Posterior vena cava (tissue), 2 donors: Measurements from ENCODE around the gene RAB6D. TPM values are rescaled to one million over a fixed set of nuclear protein-coding genes. Genes with fewer than 3 reads are reported as not detected.
A peak's percentile ranks its signal among the peaks of the same experiment; 100 is the strongest.
"Not testable (repeated sequence)": the region's sequence is repeated elsewhere in the genome, so short reads cannot be mapped to it uniquely, and the experiment has no call there.

Source experiments
- DNase-seq: peaks from one replicate; pipeline ENCODE4 v3.0.0-alpha.2; 2020; ENCODE audit warnings: low spot score
- intact Hi-C, 2 donors: fragments of 100-400 bp; cut with DNase I; formaldehyde crosslinking; loops; one replicate each; pipeline versions ENCODE4 v1.14.1 to v1.14.2; 2022 to 2023
- long read RNA-seq, 2 donors: library from polyadenylated mRNA; unstranded; transcript quantifications; one replicate each; pipeline ENCODE4 v2.0.0, GENCODE V29; 2020 to 2021
- total RNA-seq, 2 donors: library from RNA; stranded (reverse); fragmentation: NEBNext Ultra II Directional; extraction: Animal tissue kit (Norgen Biotek cat#: 25700); gene quantifications; one replicate each; pipeline ENCODE4 v1.2.1, GENCODE V29; 2021
- donor health status: DM: yes; HTN: yes; CAD: no.
- donor health status: DM: yes; HTN: yes; CAD: no.

Gene RAB6D
- total RNA-seq, result under 1 TPM in 1 of 2 donors, not detected in 1; 0.19 TPM
- long read RNA-seq, donor 1, result 0 reads
- long read RNA-seq, donor 2, result 0 reads

DNA sequence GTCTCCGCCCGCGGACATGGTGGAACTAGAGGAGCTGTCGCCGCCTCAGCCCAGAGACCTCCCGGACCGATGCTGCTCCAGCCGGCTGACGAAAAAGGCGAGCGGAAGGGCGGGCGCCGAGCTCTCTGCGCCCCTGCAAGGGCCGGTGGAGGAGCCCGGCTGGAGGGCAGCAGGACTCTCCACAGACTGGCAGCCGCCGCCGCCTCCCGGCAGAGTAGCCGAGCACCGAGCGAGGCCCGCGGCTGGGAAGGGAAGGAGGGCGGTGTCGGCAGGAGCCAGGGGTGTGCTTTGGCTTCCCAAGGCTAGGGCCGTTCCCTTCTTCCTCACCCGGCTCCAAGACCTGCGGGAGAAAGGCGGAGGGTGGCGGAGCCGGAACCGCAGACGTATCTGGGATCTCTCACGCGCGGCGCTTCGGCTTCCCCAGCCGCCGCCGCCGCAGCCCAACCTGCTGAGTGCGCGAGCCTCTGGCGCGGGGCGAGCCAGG is at the start of gene RAB6D:
Gene RAB6D (minus strand): TSS at position 466 of the 484 bp plus-strand sequence. CDS start 448 bp downstream, at position 18.
- intact Hi-C loops, result not testable (repeated sequence)
- DNase-seq, result peak; percentile 52

DNA sequence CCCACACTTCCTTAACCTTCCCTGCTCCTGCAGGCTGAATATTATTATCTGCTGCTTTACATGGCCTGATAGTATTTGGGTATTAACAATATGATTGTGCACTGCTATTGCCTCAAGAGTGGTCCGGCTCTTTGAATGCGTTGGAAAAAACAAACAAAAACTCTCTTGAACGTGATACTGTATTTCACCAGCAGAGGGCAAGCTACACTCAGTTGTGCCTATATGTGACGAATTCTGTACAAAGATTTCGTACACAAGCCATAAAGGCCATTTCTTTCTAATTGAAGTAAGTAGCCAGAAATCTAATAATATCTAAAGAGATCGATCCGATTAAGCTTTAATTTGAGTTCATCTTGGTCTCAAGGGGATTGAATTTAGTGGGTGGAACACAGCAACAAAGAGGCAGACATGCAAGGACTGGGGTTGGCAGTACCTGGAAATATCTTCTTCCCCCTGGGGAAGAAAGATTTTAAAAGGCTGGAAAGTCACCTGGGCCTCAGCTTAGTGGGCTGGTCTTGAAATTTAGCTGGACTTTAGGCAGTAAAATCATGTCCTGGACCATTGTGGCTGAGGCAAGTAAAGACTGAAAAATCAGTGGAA is 49.3 kb upstream of the RAB6D start:
- intact Hi-C loops, result no loop called here

DNA sequence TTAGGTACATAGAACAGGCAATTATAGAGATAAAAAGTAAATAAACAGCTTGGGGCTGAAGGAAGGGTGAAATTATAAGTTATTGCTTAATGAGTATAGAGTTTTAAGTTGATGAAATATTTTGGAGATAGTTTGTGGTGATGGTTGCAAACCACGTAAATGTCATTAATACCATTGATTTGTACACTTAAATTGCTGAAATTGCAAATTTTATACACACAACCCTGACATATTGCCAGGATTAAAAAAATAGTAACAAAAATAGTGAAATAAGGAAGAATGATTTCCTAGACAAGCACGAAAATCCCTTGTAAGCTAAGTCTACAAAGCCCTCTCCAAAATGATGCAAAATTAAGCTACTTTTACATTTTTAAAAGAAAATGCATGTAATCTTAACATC is 46.2 kb upstream of the RAB6D start:
- intact Hi-C loops, result no loop called here
- DNase-seq, result no peak

More for the DNA sequence above, 49.3 kb upstream of the RAB6D start:
- no peak for DNase-seq

DNA sequence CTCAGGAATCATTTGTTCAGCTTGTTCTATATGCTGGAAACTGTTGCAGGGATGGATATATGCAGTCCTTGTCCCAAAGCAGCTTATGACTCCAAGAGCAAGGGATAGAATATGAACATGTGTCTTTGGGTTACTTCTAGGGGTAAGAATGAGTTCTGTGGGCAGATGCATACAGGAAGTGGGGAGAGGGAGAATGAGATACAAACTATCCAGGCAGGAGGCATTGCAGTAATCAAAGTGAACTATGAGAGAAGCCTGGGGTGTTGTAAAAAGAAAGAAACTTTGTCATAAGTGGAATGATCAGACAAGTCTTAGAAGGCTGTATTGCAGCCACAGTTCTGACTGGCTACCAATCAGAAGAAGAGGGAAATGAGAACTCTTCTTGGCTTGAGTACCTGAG is 44.8 kb upstream of the RAB6D start:
- no peak for DNase-seq
- intact Hi-C loops, result no loop called here

DNA sequence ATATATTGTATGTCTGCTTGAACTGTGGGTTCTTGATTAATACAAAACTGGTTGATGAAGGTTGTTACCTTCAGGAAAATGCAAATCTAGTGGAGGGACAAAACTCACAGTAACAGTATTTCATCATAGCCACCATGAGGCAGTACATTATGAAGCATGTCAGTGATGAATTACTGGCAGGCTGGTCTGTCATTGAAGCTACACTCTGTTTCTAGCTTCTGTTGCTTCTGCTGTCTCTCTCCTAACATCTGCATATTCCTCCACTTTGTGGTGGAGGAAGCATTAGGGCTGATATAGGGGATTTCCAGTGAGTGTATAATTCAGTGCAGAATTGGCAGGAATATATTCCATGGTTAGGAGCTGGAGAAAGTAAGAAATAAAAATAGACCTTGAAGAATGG is 44.2 kb upstream of the RAB6D start:
- intact Hi-C loops, result no loop called here
- no peak for DNase-seq

DNA sequence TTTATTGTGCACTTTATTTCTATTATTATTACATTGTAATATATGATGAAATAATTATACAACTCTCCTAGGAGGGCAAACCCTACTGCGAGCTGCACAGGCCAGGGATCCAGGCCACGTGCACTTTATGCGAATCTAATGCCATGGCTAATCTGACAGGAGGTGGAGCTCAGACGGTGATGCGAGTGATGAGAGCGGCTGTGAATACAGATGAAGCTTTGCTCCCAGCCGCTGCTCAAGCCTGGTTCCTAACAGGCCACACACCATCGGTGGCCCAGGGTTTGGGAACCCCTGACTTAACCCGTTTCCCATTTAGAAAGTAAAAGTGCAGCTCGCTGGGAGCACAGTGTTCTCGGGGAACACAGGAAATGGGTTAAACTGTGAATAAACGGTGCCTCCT is 40.8 kb upstream of the RAB6D start:
- DNase-seq, result no peak
- intact Hi-C loops, result no loop called here

DNA sequence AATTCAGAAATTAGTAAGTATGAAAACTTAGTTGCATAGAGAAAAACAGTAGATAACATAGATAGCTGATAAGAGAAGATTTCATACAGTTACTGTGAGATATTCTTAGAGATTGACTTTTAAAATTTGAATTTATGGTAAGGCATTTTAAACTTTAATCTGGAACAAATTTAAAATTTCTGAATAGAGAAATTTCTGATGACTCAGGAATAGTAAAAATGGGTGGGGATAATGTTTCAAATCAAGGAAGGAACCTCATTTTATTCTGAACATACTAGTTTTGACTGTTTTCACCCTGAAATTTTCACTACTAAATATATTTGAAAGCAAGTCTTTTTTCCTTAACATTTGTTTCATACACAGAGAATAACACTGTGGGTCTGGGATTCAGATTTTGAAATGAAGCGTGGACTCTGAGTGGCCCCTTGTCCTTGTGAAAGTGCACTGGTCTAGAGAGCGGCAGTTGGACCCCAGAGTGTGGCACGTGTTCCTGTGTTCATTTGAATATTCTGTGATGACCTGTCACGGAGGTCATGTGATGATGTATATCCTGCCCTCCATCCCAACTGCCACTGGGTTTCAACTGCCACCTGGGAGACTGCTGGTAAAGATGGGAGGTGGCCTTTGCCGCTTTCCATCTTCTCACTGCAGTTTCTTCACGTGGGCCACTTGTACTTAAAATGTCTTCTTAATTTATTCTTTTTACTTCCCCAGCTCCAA is 38.5 kb upstream of the RAB6D start:
- no peak for DNase-seq
- intact Hi-C loops, result no loop called here

DNA sequence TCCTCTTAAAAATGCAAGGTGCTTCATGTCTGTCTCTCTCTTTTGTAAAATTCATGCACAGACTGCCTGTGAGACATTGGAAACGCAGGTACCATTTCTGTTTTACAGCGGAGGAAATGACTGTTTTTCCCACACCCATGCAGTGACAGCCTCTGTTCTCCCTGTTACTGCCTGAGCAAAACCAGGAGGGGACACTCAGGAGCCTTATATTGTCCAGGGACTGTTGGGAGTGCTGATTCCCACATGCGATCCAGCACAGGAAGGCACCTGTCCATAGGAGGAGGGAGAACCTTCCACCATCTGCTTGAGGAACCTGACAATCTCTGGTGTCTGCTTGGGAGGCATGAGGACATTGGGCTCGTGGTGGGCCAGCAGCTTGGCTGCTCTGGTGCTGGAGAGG is 36.9 kb upstream of the RAB6D start:
- no peak for DNase-seq
- intact Hi-C loops, result no loop called here

DNA sequence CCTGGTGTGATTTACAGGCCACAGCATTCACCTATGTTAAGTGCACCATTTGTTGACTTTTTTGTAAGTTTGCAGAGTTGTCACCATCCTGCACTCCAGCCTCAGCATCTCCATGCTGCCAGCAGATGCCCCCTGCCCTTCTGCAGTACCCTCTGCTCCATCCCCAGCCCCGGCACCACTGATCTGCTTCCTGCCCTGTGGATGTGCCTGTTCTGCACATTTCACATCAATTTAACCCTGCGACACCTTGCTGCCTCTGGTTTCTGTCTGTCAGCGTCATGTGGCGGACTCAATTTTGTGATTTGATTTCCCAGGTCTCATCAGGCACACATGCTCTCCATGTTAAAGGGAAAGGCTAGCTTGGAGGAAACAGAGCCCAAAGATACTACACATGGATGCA is 36.5 kb upstream of the RAB6D start:
- DNase-seq, intact Hi-C loops: not testable (repeated sequence)

DNA sequence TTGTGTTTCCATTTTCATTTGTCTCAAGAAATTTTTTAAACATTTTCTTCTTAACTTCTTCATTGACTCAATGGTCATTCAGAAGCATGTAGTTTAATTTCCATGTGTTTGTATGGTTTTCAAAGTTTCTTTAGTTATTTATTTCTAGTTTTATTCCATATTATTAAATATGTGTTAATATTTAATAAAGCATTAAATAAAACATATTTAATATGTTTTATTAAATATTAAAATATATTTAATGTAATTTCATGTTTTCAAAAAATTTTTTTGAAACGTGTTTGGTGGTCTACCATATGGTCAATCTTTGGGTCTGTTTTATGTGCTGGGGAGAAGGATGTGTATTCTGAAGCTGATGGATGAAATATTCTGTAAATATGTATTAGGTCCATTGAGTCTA is 32.2 kb upstream of the RAB6D start:
- DNase-seq, intact Hi-C loops: not testable (repeated sequence)

DNA sequence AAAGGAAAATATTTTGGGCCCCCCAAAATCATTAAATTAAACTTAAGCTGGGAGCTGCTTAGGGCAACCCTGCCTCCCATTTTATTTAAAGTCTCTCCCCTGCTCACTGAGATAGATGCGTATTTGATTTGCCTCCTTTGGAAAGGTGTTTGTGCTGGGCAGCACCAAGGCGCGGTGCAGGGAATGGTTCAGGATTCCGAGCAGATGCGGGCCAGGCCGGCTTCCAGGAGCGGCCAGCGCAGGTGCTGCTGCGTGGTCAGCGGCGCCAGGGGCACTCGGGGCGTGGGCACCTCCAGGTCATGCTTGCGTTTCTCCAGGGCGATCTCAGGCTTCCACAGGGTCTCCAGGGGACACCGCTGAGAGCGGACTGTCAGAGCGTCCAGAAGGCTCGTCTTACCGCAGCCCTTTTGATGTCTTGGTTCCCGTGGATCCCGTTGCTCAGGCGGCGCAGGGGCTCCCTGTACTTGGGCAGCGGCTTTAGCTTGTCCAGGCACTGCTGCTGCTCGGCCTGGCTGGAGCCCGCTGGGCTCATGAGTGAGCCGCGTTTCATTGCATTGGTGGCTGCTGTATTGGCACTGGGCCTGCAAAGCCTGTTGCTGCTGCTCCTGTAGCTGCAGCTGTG is 31.2 kb upstream of the RAB6D start:
- intact Hi-C loops, DNase-seq: not testable (repeated sequence)

DNA sequence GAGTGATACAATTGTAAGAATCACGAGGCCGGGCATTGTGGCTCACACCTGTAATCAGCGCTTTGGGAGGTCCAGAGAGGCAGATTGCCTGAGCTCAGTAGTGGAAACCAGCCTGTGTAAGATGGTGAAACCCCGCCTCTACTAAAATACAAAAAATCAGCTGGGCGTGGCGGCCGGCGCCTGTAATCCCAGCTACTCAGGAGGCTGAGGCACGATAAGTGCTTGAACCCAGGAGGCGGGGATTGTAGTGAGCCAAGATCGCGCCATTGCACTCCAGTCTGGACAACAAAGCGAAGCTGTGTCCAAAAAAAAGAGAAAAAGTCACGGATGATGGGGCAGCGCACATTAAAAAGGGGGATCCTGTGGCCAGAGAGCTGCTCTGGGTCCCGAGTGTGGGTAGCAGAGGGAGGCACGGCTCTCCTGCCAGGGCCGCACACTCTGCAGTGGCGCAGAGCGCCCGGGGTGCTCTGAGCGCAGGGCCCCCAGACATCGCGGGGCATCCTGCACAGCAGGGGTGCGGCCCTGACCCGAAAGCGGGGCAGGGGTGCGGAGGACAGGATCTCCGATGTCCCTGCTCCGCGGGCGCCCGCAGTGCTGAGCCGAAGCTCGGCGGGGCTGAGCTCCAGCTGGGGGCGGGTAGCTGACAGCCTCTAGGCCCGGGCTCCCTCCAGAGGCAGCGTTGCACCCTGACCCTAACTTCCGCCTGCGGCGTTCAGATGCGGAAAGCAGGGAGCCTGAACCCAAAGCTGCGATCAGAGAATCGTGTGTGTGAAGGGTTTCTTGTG is 30.4 kb upstream of the RAB6D start:
- intact Hi-C loops, result no loop called here
- no peak for DNase-seq

DNA sequence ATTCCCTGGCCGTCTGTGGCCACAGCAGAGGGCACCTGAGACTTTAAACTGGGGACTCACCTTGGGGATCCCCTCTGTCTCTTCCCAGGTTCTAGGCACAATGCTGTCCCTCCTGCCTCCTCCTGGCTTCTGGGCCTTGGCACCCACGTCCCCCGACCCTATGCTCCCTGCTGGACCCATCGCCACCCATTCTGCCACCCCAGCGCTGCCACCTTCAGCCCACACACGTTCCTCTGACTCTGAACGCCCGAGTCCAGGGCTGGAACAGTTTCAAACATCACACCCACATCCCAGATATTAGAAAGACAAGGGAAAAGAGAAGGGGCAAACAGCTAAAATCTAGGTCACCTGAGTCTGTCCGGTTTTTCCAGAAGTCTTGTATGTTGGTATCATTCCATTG is 28.0 kb upstream of the RAB6D start:
- DNase-seq, intact Hi-C loops: not testable (repeated sequence)

DNA sequence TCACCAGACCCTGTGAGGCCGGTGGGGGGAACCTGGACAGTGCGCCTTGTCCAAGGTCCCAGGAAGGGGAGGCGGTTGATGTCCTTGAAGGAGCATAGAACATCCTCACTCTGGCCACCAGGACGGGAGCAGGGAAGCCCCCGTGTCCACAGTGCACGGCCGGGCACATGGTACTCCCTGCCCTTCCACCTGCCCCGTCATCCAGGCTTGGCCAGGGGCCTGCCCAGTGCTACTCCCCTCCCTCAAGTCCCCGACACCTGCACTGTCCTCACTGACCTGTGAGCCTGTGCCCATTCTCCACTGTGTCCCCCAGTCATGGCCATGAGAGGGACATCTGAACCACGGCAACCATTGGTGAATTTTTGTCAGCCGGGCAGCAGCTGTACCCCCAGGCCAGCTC is 27.5 kb upstream of the RAB6D start:
- intact Hi-C loops, DNase-seq: not testable (repeated sequence)

DNA sequence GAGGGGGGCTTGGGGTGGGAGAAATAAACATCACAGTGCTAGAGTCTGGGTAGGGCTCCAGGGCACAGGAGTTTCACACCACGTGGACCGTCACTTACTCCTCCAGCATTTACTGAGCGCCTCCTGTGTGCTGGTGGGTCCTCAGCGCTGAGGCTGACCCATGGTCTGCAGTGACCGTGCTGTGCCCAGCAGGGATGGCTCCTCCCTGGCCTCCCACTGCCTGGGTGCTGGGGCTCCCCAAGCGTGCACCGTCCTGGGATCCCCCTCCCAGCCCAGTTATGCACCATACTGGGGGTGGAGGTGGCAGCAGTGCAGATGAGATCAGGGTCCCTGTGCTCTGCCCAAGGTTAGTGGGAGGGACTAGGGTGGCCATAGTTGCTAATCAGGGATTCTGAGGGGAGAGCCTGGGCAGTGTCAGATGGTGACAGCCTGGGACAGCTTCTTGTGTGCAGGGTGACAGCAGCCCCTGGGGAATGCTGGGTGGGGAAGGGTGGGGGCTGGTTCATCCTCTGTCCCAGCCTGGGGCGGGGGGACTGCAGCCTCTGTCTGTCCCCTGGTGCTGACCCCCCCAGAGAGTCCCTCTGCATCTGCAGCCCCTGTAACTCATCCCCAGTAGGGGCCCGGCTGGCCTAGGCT is 26.6 kb upstream of the RAB6D start:
- intact Hi-C loops, DNase-seq: not testable (repeated sequence)

DNA sequence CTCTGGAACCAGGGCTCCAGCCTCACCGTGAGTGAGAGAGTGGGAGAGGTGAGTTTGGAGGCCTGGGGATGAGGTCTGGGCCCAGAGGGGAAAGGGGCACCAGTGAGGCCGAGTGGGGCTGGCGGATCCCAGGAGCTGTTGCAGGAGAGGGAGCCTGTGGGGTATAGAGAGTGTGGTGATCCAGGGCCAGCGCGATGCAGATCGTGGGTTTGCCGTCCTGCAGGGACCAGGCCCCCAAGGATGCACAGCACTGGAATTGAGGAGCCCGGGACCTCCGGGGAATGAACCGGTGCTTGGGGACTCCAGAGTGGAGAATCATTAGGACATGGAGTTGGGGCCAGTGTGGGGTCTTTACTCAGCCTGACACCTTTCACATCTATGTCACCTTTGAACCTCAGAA is 25.7 kb upstream of the RAB6D start:
- no peak for DNase-seq
- intact Hi-C loops, result no loop called here

DNA sequence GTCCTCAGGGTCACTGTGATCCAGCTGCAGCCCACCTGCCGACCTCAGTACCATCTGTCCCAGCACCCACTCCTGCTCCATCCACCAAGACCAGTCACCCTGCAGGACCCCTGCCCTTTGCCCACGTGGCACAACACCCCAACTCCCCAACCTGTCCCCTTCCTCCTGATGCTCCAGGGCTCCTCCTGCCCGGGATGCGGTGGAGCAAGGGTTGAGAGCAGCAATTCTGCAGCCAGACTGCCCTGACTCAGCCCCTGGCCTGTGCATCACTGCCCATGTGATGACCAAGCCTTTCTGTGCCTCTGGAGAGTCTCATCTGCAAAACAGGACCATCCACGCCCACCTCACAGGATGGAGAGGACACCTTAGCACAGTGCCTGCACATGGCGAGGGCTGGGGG is 24.9 kb upstream of the RAB6D start:
- DNase-seq, intact Hi-C loops: not testable (repeated sequence)

DNA sequence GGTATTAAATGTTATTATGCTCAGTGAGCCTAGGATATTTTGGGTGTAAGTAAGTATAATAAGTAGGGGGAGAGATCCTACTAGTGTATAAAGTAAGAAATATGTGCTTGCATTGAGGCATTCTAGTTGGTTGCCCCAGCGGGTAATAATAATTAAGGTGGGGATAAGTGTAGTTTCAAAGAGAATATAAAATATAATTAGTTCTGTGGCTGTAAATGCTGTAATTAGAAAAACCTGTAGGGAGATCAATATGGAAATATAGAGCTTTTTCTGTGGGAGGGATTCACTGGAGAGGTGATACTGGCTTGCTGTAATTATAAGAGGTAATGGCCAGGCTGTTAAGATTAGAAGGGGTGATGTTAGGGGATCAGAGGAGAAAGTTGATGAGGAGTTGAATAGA is 9.1 kb upstream of the RAB6D start:
- DNase-seq, intact Hi-C loops: not testable (repeated sequence)

DNA sequence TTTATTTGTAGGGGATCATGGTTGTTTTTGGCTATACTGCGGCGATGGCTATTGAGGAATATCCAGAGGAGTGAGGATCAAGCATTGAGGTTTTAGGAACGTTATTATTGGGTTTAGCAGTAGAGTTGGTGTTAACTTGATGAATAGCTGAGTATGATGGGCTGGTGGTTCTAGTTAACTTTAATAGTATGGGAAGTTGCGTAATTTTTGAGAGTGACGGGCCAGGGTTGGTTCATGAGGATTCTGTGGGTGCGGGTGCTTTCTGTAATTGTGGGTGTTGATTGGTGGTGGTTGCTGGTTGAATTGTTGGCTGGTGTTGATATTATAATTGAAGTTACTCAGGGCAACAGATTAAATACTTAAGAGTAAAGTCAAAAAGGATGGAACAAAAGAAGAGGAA is 6.0 kb upstream of the RAB6D start:
- intact Hi-C loops, result no loop called here
- no peak for DNase-seq
